ENCODE results near the gene CARMIL1. TPM values are rescaled to one million over a fixed set of nuclear protein-coding genes. Genes with fewer than 3 reads are reported as not detected.

CARMIL1 gene
- total RNA-seq, 1 experiment from 2014 or later = 23.6 TPM

DNA sequence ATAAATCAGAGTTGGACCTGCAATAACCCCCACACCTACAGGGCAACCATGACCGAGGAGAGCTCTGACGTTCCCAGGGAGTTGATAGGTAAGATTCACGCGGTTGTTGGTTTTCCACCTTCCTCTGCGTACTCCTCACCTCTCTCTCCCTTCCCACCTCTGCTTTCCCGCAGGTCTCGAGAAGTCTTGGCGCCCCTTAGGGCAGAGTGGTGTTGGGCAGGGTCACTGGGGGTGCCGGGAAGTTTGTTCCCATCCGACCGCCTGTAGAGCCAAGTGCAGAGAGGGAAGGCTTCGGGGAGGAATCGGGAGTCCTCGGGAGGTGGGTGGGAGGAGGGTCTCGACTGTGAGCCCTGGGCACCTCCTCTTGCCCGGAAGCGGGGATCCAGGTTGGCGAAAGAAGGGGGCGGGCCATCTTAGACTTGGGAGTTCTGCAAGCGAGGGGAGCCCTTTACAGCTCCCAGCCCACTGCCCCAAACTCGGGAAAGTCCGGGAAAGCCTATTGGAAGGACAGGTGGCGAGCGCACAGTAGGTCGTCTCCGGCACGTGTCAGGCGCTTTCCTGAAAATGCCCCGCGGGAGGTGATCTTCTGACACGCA lies 672 bp downstream of the CARMIL1 start:
- 0 out of 2 replicates have a peak, but pooled peaks cover 2% of the 10 kb centered on the region for H3K4me1 ChIP-seq (ENCODE audit: insufficient read depth, low read length)
- peaks cover 3% of the 10 kb centered on the region; the same call in 1 of the 2 replicates for H3K79me2 ChIP-seq (ENCODE audit: insufficient read depth, low read length)
- no peak overlapping the region for H3K56ac ChIP-seq (ENCODE audit: insufficient read length, low read depth, low read length)
- no peaks in the 10 kb centered on the region for H3K27me3 ChIP-seq (ENCODE audit: insufficient read depth, low read length)
- H4K8ac ChIP-seq (replicated peaks; ENCODE audit: insufficient read length, low read depth, low read length) = no peak overlapping the region
- H3K4me2 ChIP-seq (ENCODE audit: insufficient read depth, insufficient read length, low read length) = peak overlapping the region; percentile 73
- no peak overlapping the region for H3K23ac ChIP-seq (ENCODE audit: insufficient read length, low read depth, low read length)
- H2BK20ac ChIP-seq (ENCODE audit: low read depth, low read length, poor library complexity, severe bottlenecking) = no peak overlapping the region
- H4K91ac ChIP-seq (ENCODE audit: insufficient read length, low read depth, low read length) = no peak overlapping the region
- H3K4me3 Mint-ChIP-seq = peak overlapping the region; percentile 93 to 96
- H2AFZ ChIP-seq (ENCODE audit: low read length) = peak overlapping the region; percentile 66
- H3K4me1 Mint-ChIP-seq = peaks cover 26 to 30% of the 10 kb centered on the region in 2 experiments
- H3K4ac ChIP-seq (ENCODE audit: low read depth, low read length) = no peak overlapping the region
- H3K9me3 ChIP-seq (ENCODE audit: control insufficient read depth, low read depth, low read length) = no peaks in the 10 kb centered on the region
- H3K27me3 Mint-ChIP-seq (ENCODE audit: low read depth) = no peaks in the 10 kb centered on the region; the same call in 1 of the 2 replicates
- peaks cover 0 to under 1% (median 0%) of the 10 kb centered on the region in 3 experiments; a peak in 2 of 7 replicates for H3K36me3 Mint-ChIP-seq (ENCODE audit: insufficient read depth in 1 of 3, low read depth in 3 of 3)
- H4K5ac ChIP-seq (ENCODE audit: insufficient read length, low read depth, low read length) = no peak overlapping the region
- peaks cover 17% of the 10 kb centered on the region for H3K23me2 ChIP-seq (ENCODE audit: insufficient read length, low read depth, low read length, poor library complexity, severe bottlenecking)
- peak overlapping the region; percentile 85 to 96 (median 92) for H3K27ac Mint-ChIP-seq
- no peak overlapping the region for H3K18ac ChIP-seq (ENCODE audit: insufficient read length, low read depth, low read length)
- no peaks in the 10 kb centered on the region for H3K79me1 ChIP-seq (ENCODE audit: insufficient read depth, low read depth, low read length, poor library complexity, severe bottlenecking)
- no peak overlapping the region for H3T11ph ChIP-seq (ENCODE audit: low read length)
- TF ChIP-seq, protein P1, sequence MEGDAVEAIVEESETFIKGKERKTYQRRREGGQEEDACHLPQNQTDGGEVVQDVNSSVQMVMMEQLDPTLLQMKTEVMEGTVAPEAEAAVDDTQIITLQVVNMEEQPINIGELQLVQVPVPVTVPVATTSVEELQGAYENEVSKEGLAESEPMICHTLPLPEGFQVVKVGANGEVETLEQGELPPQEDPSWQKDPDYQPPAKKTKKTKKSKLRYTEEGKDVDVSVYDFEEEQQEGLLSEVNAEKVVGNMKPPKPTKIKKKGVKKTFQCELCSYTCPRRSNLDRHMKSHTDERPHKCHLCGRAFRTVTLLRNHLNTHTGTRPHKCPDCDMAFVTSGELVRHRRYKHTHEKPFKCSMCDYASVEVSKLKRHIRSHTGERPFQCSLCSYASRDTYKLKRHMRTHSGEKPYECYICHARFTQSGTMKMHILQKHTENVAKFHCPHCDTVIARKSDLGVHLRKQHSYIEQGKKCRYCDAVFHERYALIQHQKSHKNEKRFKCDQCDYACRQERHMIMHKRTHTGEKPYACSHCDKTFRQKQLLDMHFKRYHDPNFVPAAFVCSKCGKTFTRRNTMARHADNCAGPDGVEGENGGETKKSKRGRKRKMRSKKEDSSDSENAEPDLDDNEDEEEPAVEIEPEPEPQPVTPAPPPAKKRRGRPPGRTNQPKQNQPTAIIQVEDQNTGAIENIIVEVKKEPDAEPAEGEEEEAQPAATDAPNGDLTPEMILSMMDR (conservative IDR thresholded peaks at IDR 0.05) = no peak
- H2BK120ac ChIP-seq (ENCODE audit: low read depth, low read length, poor library complexity, severe bottlenecking) = no peak overlapping the region
- peak; percentile 78 for DNase-seq
- WGBS (ENCODE audit: extremely low coverage, insufficient read length, low lambda C conversion rate) = no CpG with 5 or more reads among the region's 31 CpGs
- no peak overlapping the region for H2BK12ac ChIP-seq (ENCODE audit: insufficient read length, low read depth, low read length)
- H3K14ac ChIP-seq (ENCODE audit: insufficient read depth, low read length) = no peak overlapping the region
- no peaks in the 10 kb centered on the region for H4K20me1 ChIP-seq (ENCODE audit: control insufficient read depth, insufficient read depth, insufficient read length)
- H2BK15ac ChIP-seq (ENCODE audit: low read depth, low read length) = no peak overlapping the region
- no peak overlapping the region for H2BK5ac ChIP-seq (ENCODE audit: insufficient read length, low read length)
- no peak overlapping the region for H2AK5ac ChIP-seq (ENCODE audit: insufficient read length, low read length)
- no peaks in the 10 kb centered on the region for H3K9me3 Mint-ChIP-seq
- no peak overlapping the region for H3K27ac ChIP-seq (ENCODE audit: insufficient read length, low read depth, low read length)
- peak overlapping the region; percentile 45 for H3K9ac ChIP-seq (ENCODE audit: extremely low read depth, insufficient read length, low read length)

Data from H9 (cell line).